HEK293T (cell line): Measurements from ENCODE around the gene AKT3.

Experiments used
- BHLHE40 ChIP-seq: fragments of 450-650 bp; IDR thresholded peaks from 2 replicates; pipeline ENCODE4 v1.6.1; 2016; ENCODE audit warnings: mild to moderate bottlenecking, moderate library complexity, borderline replicate concordance
- ELF4 ChIP-seq: fragments of 450-650 bp; IDR thresholded peaks from 2 replicates; pipeline ENCODE4 v1.6.1; 2017; ENCODE audit warnings: antibody characterized with exemption
- FOXM1 ChIP-seq: fragments of 450-650 bp; IDR thresholded peaks from 2 replicates; pipeline ENCODE4 v1.6.1; 2017; ENCODE audit warnings: mild to moderate bottlenecking, borderline replicate concordance
- LEF1 ChIP-seq: fragments of 450-650 bp; IDR thresholded peaks from 2 replicates; pipeline ENCODE4 v1.6.1; 2017; ENCODE audit warnings: mild to moderate bottlenecking, borderline replicate concordance
- SP1 ChIP-seq: fragments of 450-650 bp; IDR thresholded peaks from 2 replicates; pipeline ENCODE4 v1.6.1; 2017
- SUZ12 ChIP-seq: fragments of 450-650 bp; IDR thresholded peaks from 2 replicates; pipeline ENCODE4 v1.6.1; 2016; ENCODE audit warnings: mild to moderate bottlenecking

GRCh38 chr1:243546457-243546856, 303.6 kb downstream of the AKT3 start:
- TF ChIP-seq LEF1 (no peak), ELF4 (no peak), FOXM1 (no peak), BHLHE40 (no peak), SUZ12 (no peak), SP1 (no peak)
